PC-3 (cell line): ENCODE measurements around the gene CSK. TPM values are rescaled to one million over a fixed set of nuclear protein-coding genes. Genes with fewer than 3 reads are reported as not detected.

Source experiments
- ATAC-seq: fragments of 200-7000 bp; cut with Tn5 transposase; 2 replicates; pipeline ENCODE4 v1.9.1; 2020; ENCODE audit warnings: mild to moderate bottlenecking, moderate library complexity
- BruUV-seq: library from RNA; stranded (reverse); fragments of 400-500 nt; replicated peaks from 2 replicates; lab custom pipeline; 2021; lab: Mats Ljungman, UMichigan
- CTCF ChIA-PET: fragments of 300-600 bp; sonication (Branson Sonifier 250); formaldehyde crosslinking; loops from one replicate; lab custom pipeline; 2022; ENCODE audit warnings: antibody characterized with exemption; lab: Charles Lee
- POLR2A ChIA-PET: fragments of 300-600 bp; sonication (Branson Sonifier 250); formaldehyde crosslinking; loops from one replicate; lab custom pipeline; 2022; ENCODE audit warnings: antibody characterized with exemption; ENCODE audit not compliant: unreplicated experiment; lab: Charles Lee
- DNase-seq: peaks from one replicate; pipeline ENCODE4 v3.0.0-alpha.2; 2015
- H2AFZ ChIP-seq: fragments of 300-600 bp; sonication (generic); 2 replicates; pipeline ENCODE4 v1.6.0; 2016; ENCODE audit warnings: antibody characterized with exemption, low read length
- H3F3A ChIP-seq: fragments of 300-600 bp; sonication (generic); one replicate; pipeline ENCODE4 v1.6.0; 2017; ENCODE audit warnings: antibody characterized with exemption, low read length, control low read depth, mild to moderate bottlenecking; ENCODE audit not compliant: unreplicated experiment
- H3K27ac ChIP-seq: fragments of 300-600 bp; sonication (generic); 2 replicates; pipeline ENCODE4 v1.5.1; 2016; ENCODE audit warnings: mild to moderate bottlenecking, low read length
- H3K27me3 ChIP-seq: fragments of 300-600 bp; sonication (generic); 2 replicates; pipeline ENCODE4 v1.6.1; 2016; ENCODE audit warnings: low read length, mixed read lengths
- H3K36me3 ChIP-seq: fragments of 300-600 bp; sonication (generic); 2 replicates; pipeline ENCODE4 v1.6.1; 2016; ENCODE audit warnings: low read depth, mixed run types, low read length, mixed read lengths
- H3K4me1 ChIP-seq: fragments of 300-600 bp; sonication (generic); 2 replicates; pipeline ENCODE4 v1.5.1; 2016; ENCODE audit warnings: low read length; ENCODE audit not compliant: insufficient read depth
- H3K4me2 ChIP-seq: fragments of 300-600 bp; sonication (generic); 2 replicates; pipeline ENCODE4 v1.6.0; 2016; ENCODE audit warnings: low read length
- H3K4me3 ChIP-seq: fragments of 300-600 bp; sonication (generic); 2 replicates; pipeline ENCODE4 v1.5.1; 2016; ENCODE audit warnings: mild to moderate bottlenecking, low read length, mixed read lengths
- H3K79me2 ChIP-seq: fragments of 300-600 bp; sonication (generic); 2 replicates; pipeline ENCODE4 v1.6.1; 2017; ENCODE audit warnings: low read length, mixed read lengths
- H3K9ac ChIP-seq: fragments of 300-600 bp; sonication (generic); 2 replicates; pipeline ENCODE4 v1.6.0; 2016; ENCODE audit warnings: mild to moderate bottlenecking, low read length
- H3K9me2 ChIP-seq: fragments of 300-600 bp; sonication (generic); replicated peaks from 2 replicates; pipeline ENCODE4 v1.6.1; 2016; ENCODE audit warnings: mixed run types, low read length, mixed read lengths
- H3K9me3 ChIP-seq: fragments of 300-600 bp; sonication (generic); 2 replicates; pipeline ENCODE4 v1.6.1; 2016; ENCODE audit warnings: low read length, mixed read lengths
- H4K20me1 ChIP-seq: fragments of 300-600 bp; sonication (generic); 2 replicates; pipeline ENCODE4 v1.6.1; 2016; ENCODE audit warnings: low read length, mixed read lengths
- EZH2 ChIP-seq: fragments of 300-600 bp; sonication (generic); IDR thresholded peaks from one replicate; pipeline ENCODE4 v1.6.1; 2017; ENCODE audit warnings: antibody characterized with exemption, mild to moderate bottlenecking, low read length; ENCODE audit not compliant: unreplicated experiment
- EZH2phosphoT487 ChIP-seq: fragments of 300-600 bp; sonication (generic); IDR thresholded peaks from 2 replicates; pipeline ENCODE4 v1.6.1; 2018; ENCODE audit warnings: mild to moderate bottlenecking, antibody characterized with exemption, low read length, borderline replicate concordance
- intact Hi-C: fragments of 100-400 bp; cut with micrococcal nuclease; formaldehyde crosslinking; loops from 2 replicates; pipeline ENCODE4 v1.9.0; 2023
- total RNA-seq: library from RNA; depleted of rRNA; stranded (reverse); fragments of >200 nt; gene quantifications from 2 replicates; pipeline ENCODE4 v1.2.3, GENCODE V29; 2014
- TF ChIP-seq, protein P1 (sequence below): fragments of 300-600 bp; sonication (generic); conservative IDR thresholded peaks from 2 replicates; pipeline ENCODE4 v1.5.1; 2017; ENCODE audit warnings: antibody characterized with exemption, low read depth, mild to moderate bottlenecking, low read length

The CSK gene
- total RNA-seq, 1 experiment from 2014 or later, result 38.0 TPM

DNA sequence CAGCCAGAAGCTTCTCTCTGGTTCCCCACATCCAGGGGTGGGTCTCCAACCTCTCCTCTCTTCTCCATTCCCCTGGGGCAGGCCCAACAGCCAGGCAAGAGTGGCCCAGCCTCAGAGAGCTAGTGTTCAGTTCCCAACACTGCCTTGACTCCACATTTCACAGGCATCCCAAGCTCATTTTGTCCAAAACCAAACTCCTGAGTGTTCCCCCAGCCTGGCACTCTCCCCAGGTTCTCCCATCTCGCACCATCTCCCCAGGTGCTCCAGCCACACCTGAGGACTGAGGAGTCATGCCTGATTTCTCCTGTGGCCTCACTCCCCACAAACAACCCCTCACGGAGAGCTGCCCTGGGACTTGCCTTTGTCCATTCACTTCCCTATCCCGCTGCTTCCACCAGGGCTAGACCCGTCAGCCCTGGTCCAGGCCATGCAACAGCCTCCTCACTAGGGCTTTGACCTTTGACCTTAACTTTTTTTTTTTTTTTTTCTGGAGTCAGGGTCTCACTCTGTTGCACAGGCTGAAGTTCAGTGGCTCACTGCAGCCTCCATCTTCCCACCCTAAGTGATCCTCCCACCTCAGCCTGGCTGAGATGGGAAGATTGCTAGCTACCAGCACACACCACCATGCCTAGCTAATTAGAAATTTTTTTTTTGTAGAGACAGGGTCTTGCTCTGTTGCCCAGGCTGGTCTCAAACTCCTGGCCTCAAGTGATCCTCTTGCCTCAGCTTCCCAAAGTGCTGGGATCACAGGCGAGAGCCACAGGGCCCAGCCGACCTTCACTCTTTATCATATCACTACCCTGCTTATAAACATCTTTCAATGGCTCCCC is 3.9 kb upstream of the CSK start:
- H3K4me1 ChIP-seq, result peaks cover 7% of the 10 kb centered on the region
- no peak overlapping the region for H3K27ac ChIP-seq
- H3K4me3 ChIP-seq, result no peak overlapping the region
- no peaks in the 10 kb centered on the region for H3K27me3 ChIP-seq
- ChIA-PET POLR2A (no interaction called here), CTCF (no interaction called here)
- TF ChIP-seq, protein P1, sequence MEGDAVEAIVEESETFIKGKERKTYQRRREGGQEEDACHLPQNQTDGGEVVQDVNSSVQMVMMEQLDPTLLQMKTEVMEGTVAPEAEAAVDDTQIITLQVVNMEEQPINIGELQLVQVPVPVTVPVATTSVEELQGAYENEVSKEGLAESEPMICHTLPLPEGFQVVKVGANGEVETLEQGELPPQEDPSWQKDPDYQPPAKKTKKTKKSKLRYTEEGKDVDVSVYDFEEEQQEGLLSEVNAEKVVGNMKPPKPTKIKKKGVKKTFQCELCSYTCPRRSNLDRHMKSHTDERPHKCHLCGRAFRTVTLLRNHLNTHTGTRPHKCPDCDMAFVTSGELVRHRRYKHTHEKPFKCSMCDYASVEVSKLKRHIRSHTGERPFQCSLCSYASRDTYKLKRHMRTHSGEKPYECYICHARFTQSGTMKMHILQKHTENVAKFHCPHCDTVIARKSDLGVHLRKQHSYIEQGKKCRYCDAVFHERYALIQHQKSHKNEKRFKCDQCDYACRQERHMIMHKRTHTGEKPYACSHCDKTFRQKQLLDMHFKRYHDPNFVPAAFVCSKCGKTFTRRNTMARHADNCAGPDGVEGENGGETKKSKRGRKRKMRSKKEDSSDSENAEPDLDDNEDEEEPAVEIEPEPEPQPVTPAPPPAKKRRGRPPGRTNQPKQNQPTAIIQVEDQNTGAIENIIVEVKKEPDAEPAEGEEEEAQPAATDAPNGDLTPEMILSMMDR, result no peak
- TF ChIP-seq EZH2phosphoT487 (no peak), EZH2 (no peak)
- no peak for DNase-seq
- no peaks in the 10 kb centered on the region for H3K9me2 ChIP-seq
- H3K9me3 ChIP-seq, result no peaks in the 10 kb centered on the region
- H3K9ac ChIP-seq, result no peak overlapping the region
- H3K4me2 ChIP-seq, result no peak overlapping the region
- H4K20me1 ChIP-seq, result no peaks in the 10 kb centered on the region
- H3K79me2 ChIP-seq, result peaks cover 7% of the 10 kb centered on the region
- no peak overlapping the region for H2AFZ ChIP-seq
- no peak for ATAC-seq
- H3F3A ChIP-seq, result no peaks in the 10 kb centered on the region
- no TSS peak for BruUV-seq
- no peaks in the 10 kb centered on the region for H3K36me3 ChIP-seq
- intact Hi-C loops, result no loop called here

DNA sequence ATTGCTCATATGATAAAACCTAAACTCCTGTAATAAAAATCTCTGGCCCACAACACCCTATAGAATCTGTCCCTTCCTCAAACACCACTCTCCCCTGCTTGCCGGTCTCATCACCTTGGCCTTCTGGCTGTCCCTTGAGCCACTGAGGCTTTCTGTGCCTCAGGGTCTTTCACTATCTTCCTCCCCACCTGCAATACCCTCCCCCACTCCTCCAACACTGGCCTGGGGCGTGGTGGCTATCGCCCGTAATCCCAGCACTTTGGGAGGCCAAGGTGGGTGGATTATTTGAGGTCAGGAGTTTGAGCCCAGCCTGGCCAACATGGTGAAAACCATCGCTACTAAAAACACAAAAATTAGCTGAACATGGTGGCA is 3.3 kb upstream of the CSK start:
- intact Hi-C loops, result no loop called here
- no TSS peak for BruUV-seq

More for the DNA sequence above, 3.3 kb upstream of the CSK start:
- no peak overlapping the region for H3K27ac ChIP-seq
- ChIA-PET POLR2A (no interaction called here), CTCF (no interaction called here)
- TF ChIP-seq, protein P1, result no peak
- TF ChIP-seq EZH2 (no peak), EZH2phosphoT487 (no peak)
- no peak overlapping the region for H3K4me2 ChIP-seq
- no peak for DNase-seq
- H3K4me3 ChIP-seq, result no peak overlapping the region
- no peak overlapping the region for H3K9ac ChIP-seq
- peaks cover 13% of the 10 kb centered on the region for H3K79me2 ChIP-seq
- no peaks in the 10 kb centered on the region for H3F3A ChIP-seq
- no peaks in the 10 kb centered on the region for H3K9me3 ChIP-seq
- no peaks in the 10 kb centered on the region for H3K36me3 ChIP-seq
- H3K9me2 ChIP-seq, result no peaks in the 10 kb centered on the region
- H2AFZ ChIP-seq, result no peak overlapping the region
- H4K20me1 ChIP-seq, result no peaks in the 10 kb centered on the region
- no peaks in the 10 kb centered on the region for H3K27me3 ChIP-seq
- H3K4me1 ChIP-seq, result peaks cover 13% of the 10 kb centered on the region
- no peak for ATAC-seq
